IMR-90 (cell line): ENCODE measurements around the gene CNOT6. TPM values are rescaled to one million over a fixed set of nuclear protein-coding genes. Genes with fewer than 3 reads are reported as not detected.

ENCODE experiments used
- ATAC-seq: fragments of 200-7000 bp; cut with Tn5 transposase; 2 replicates; pipeline ENCODE4 v1.9.1; 2020; ENCODE audit warnings: low read depth, mild to moderate bottlenecking, moderate library complexity
- BruUV-seq: library from RNA; stranded (reverse); fragments of 400-500 nt; replicated peaks from 2 replicates; lab custom pipeline; 2021; lab: Mats Ljungman, UMichigan
- CTCF ChIA-PET: fragments of 300-600 bp; formaldehyde crosslinking; extraction: SDS; loops from one replicate; lab custom pipeline; 2021; ENCODE audit warnings: antibody characterized with exemption; lab: Yijun Ruan, JAX
- POLR2A ChIA-PET: fragments of 300-600 bp; sonication (Branson Sonifier 250); formaldehyde crosslinking; loops from one replicate; lab custom pipeline; 2022; ENCODE audit warnings: antibody characterized with exemption; ENCODE audit not compliant: unreplicated experiment; lab: Charles Lee
- DNase-seq: peaks from one replicate; pipeline ENCODE4 v3.0.0; 2013
- H2AFZ ChIP-seq: replicated peaks from 2 replicates; pipeline ENCODE3; 2013; ENCODE audit warnings: low read length, mild to moderate bottlenecking; ENCODE audit not compliant: poor library complexity
- H2AK5ac ChIP-seq: 2 replicates; pipeline ENCODE4 v1.6.1; 2013; ENCODE audit warnings: low read depth, low read length, inconsistent platforms
- H2AK9ac ChIP-seq: replicated peaks from 2 replicates; pipeline ENCODE3; 2013; ENCODE audit warnings: mild to moderate bottlenecking, low read depth, low read length, moderate library complexity; ENCODE audit not compliant: poor library complexity
- H2BK120ac ChIP-seq: 2 replicates; pipeline ENCODE4 v1.6.1; 2013; ENCODE audit warnings: low read depth, low read length, inconsistent platforms
- H2BK15ac ChIP-seq: 3 replicates; pipeline ENCODE4 v1.6.1; 2013; ENCODE audit warnings: low read depth, low read length, inconsistent platforms
- H2BK20ac ChIP-seq: 2 replicates; pipeline ENCODE4 v1.6.1; 2013; ENCODE audit warnings: low read depth, mild to moderate bottlenecking, inconsistent platforms, low read length, moderate library complexity
- H2BK5ac ChIP-seq: 2 replicates; pipeline ENCODE4 v1.6.1; 2013; ENCODE audit warnings: mild to moderate bottlenecking, low read depth, low read length, inconsistent platforms; ENCODE audit not compliant: poor library complexity, severe bottlenecking
- H3K14ac ChIP-seq: replicated peaks from 2 replicates; pipeline ENCODE4 v1.6.1; 2013; ENCODE audit warnings: low read depth, low read length, inconsistent platforms
- H3K18ac ChIP-seq: 2 replicates; pipeline ENCODE4 v1.6.1; 2013; ENCODE audit warnings: low read depth, low read length, control low read depth
- H3K23ac ChIP-seq: 2 replicates; pipeline ENCODE4 v1.6.1; 2013; ENCODE audit warnings: low read depth, low read length, inconsistent platforms
- H3K27ac ChIP-seq: 2 replicates; pipeline ENCODE4 v1.5.1; 2013; ENCODE audit warnings: mild to moderate bottlenecking, control low read depth, low read length; ENCODE audit not compliant: insufficient read depth
- H3K27me3 ChIP-seq: 2 replicates; pipeline ENCODE4 v1.6.1; 2013; ENCODE audit warnings: low read length; ENCODE audit not compliant: control insufficient read depth, insufficient read depth
- H3K36me3 ChIP-seq: 2 replicates; pipeline ENCODE4 v1.6.1; 2013; ENCODE audit warnings: low read length, mixed read lengths; ENCODE audit not compliant: control insufficient read depth, insufficient read depth
- H3K4ac ChIP-seq: 2 replicates; pipeline ENCODE4 v1.6.1; 2013; ENCODE audit warnings: low read depth, low read length, inconsistent platforms
- H3K4me1 ChIP-seq: 2 replicates; pipeline ENCODE4 v1.6.1; 2013; ENCODE audit warnings: low read length, mixed read lengths; ENCODE audit not compliant: control insufficient read depth, insufficient read depth
- H3K4me2 ChIP-seq: 2 replicates; pipeline ENCODE4 v1.6.1; 2013; ENCODE audit warnings: low read depth, mild to moderate bottlenecking, control low read depth, low read length, moderate library complexity
- H3K4me3 ChIP-seq: 2 replicates; pipeline ENCODE4 v1.5.1; 2013; ENCODE audit warnings: low read depth, mild to moderate bottlenecking, control low read depth, low read length, moderate library complexity; ENCODE audit not compliant: insufficient read depth
- H3K56ac ChIP-seq: 2 replicates; pipeline ENCODE4 v1.6.1; 2013; ENCODE audit warnings: low read length, inconsistent platforms; ENCODE audit not compliant: insufficient read depth; ENCODE audit errors: extremely low read depth
- H3K79me1 ChIP-seq, 2 experiments: 2 replicates each; pipeline ENCODE4 v1.6.1; 2013; ENCODE audit warnings: low read length in 2 of 2, inconsistent platforms in 1 of 2, low read depth in 1 of 2
- H3K9ac ChIP-seq: 2 replicates; pipeline ENCODE4 v1.6.1; 2013; ENCODE audit warnings: low read depth, low read length, control low read depth
- H3K9me1 ChIP-seq: 2 replicates; pipeline ENCODE4 v1.6.1; 2013; ENCODE audit warnings: low read length, inconsistent platforms; ENCODE audit not compliant: insufficient read depth
- H3K9me3 ChIP-seq: 2 replicates; pipeline ENCODE4 v1.6.1; 2013; ENCODE audit warnings: low read length; ENCODE audit not compliant: control insufficient read depth, insufficient read depth
- H4K20me1 ChIP-seq: 2 replicates; pipeline ENCODE4 v1.6.1; 2013; ENCODE audit warnings: low read length, inconsistent platforms; ENCODE audit not compliant: insufficient read depth
- H4K5ac ChIP-seq: 2 replicates; pipeline ENCODE4 v1.6.1; 2013; ENCODE audit warnings: mild to moderate bottlenecking, low read depth, low read length, control low read depth
- H4K8ac ChIP-seq, 2 experiments: 2 replicates each; pipeline ENCODE4 v1.6.1; 2013; ENCODE audit warnings: low read depth in 2 of 2, low read length in 2 of 2, control low read depth in 1 of 2, inconsistent platforms in 1 of 2
- H4K91ac ChIP-seq: 2 replicates; pipeline ENCODE4 v1.6.1; 2013; ENCODE audit warnings: low read depth, low read length, inconsistent platforms; ENCODE audit not compliant: insufficient read depth
- CEBPB ChIP-seq: IDR thresholded peaks from 2 replicates; pipeline ENCODE4 v1.6.1; 2012; ENCODE audit warnings: low read depth, low read length, improper control_type of control experiment
- CHD1 ChIP-seq: IDR thresholded peaks from 2 replicates; pipeline ENCODE4 v1.6.1; 2012; ENCODE audit warnings: low read depth, low read length, improper control_type of control experiment
- FOS ChIP-seq: fragments of 150-350 bp; IDR thresholded peaks from 2 replicates; pipeline ENCODE4 v1.6.1; 2016; ENCODE audit warnings: low read depth, low read length
- MAFK ChIP-seq: IDR thresholded peaks from 2 replicates; pipeline ENCODE4 v1.6.1; 2012; ENCODE audit warnings: low read depth, low read length, improper control_type of control experiment
- MXI1 ChIP-seq: IDR thresholded peaks from 2 replicates; pipeline ENCODE4 v1.6.1; 2012; ENCODE audit warnings: low read depth, mild to moderate bottlenecking, low read length, moderate library complexity, borderline replicate concordance
- NFE2L2 ChIP-seq: fragments of 150-350 bp; IDR thresholded peaks from 2 replicates; pipeline ENCODE4 v1.6.1; 2016; ENCODE audit warnings: low read depth, mild to moderate bottlenecking, low read length
- POLR2A ChIP-seq: IDR thresholded peaks from 2 replicates; pipeline ENCODE4 v1.6.1; 2012; ENCODE audit warnings: mild to moderate bottlenecking, low read depth, low read length
- RAD21 ChIP-seq: IDR thresholded peaks from 2 replicates; pipeline ENCODE4 v1.6.1; 2012; ENCODE audit warnings: low read length, improper control_type of control experiment
- SMC3 ChIP-seq: fragments of 150-350 bp; IDR thresholded peaks from 2 replicates; pipeline ENCODE4 v1.6.1; 2016; ENCODE audit warnings: low read depth, mild to moderate bottlenecking, antibody characterized with exemption, low read length, moderate library complexity
- USF2 ChIP-seq: fragments of 150-350 bp; IDR thresholded peaks from 2 replicates; pipeline ENCODE4 v1.6.1; 2017; ENCODE audit warnings: mild to moderate bottlenecking, antibody characterized with exemption, low read length, low read depth
- WGBS, 2 experiments: methylation state at CpG; one replicate each; pipeline versions ENCODE4 v1.1.5 to v1.1.7; 2013; ENCODE audit warnings: missing lambda C conversion rate in 2 of 2; ENCODE audit not compliant: insufficient read length in 1 of 2; ENCODE audit errors: extremely low coverage in 2 of 2; 5-methylcytosine and 5-hydroxymethylcytosine counted together
- dilution Hi-C: fragments of 300-500 bp; cut with HindIII; formaldehyde crosslinking; loops from one replicate; pipeline ENCODE4 v1.14.3; 2018; ENCODE audit warnings: low sequenced_read_pairs; ENCODE audit not compliant: unreplicated experiment
- in situ Hi-C: fragments of 300-500 bp; cut with MboI; formaldehyde crosslinking; loops from 3 replicates; pipeline ENCODE4 v1.14.3; 2019; ENCODE audit warnings: low sequenced_read_pairs, inconsistent platforms, mixed read lengths
- intact Hi-C: fragments of 100-400 bp; cut with micrococcal nuclease; formaldehyde crosslinking; loops from 2 replicates; pipeline ENCODE4 v1.10.0; 2022
- polyA plus RNA-seq, 3 experiments: library from polyadenylated mRNA; depleted of rRNA; stranded (reverse); fragments of >200 nt; gene quantifications; 2 replicates each; pipeline ENCODE4 v1.2.3, GENCODE V29; 2012; ENCODE audit warnings: low replicate concordance in 1 of 3
- total RNA-seq: library from RNA; depleted of rRNA; stranded (reverse); fragments of >200 nt; gene quantifications from 2 replicates; pipeline ENCODE4 v1.2.3, GENCODE V29; 2012
- TF ChIP-seq, protein P1 (sequence below): fragments of 150-350 bp; IDR thresholded peaks from 2 replicates; pipeline ENCODE4 v1.6.1; 2016; ENCODE audit warnings: low read depth, mild to moderate bottlenecking, low read length, moderate library complexity, borderline replicate concordance
- TF ChIP-seq, protein P2 (sequence below): conservative IDR thresholded peaks from 2 replicates; pipeline ENCODE4 v1.5.1; 2012; ENCODE audit warnings: mild to moderate bottlenecking, low read depth, low read length, improper control_type of control experiment

CNOT6 gene
- total and polyA plus RNA-seq, 2 of the 4 experiments (the other 2 are of a cell fraction), result 9.7 to 10.8 TPM

GRCh38 chr5:180464603-180464970 lies 29.6 kb upstream of the CNOT6 start:
- Histone ChIP-seq H4K20me1 (no peaks in the 10 kb centered on the region), H3K4me1 (no peaks in the 10 kb centered on the region), H2BK20ac (no peak overlapping the region), H3K4me2 (no peak overlapping the region), H4K91ac (no peak overlapping the region), H3K18ac (no peak overlapping the region), H3K36me3 (no peaks in the 10 kb centered on the region), H3K27ac (no peak overlapping the region), H3K4me3 (no peak overlapping the region), H3K23ac (no peak overlapping the region), H3K27me3 (peaks cover 2% of the 10 kb centered on the region; the same call in 1 of the 2 replicates), H3K56ac (no peak overlapping the region), H2AFZ (no peak overlapping the region), H3K9me3 (peaks cover 9% of the 10 kb centered on the region), H3K9me1 (no peaks in the 10 kb centered on the region), H2AK9ac (no peak overlapping the region), H4K5ac (no peak overlapping the region), H3K9ac (no peak overlapping the region), H2BK120ac (no peak overlapping the region), H4K8ac (no peak overlapping the region), H2BK15ac (no peak overlapping the region), H2AK5ac (no peak overlapping the region), H2BK5ac (no peak overlapping the region), H3K14ac (no peak overlapping the region), H3K4ac (no peak overlapping the region), H3K79me1 (no peaks in the 10 kb centered on the region)
- ATAC-seq (no peak), DNase-seq (no peak)
- no TSS peak for BruUV-seq
- dilution Hi-C loops, result no loop called here
- TF ChIP-seq, protein P1, sequence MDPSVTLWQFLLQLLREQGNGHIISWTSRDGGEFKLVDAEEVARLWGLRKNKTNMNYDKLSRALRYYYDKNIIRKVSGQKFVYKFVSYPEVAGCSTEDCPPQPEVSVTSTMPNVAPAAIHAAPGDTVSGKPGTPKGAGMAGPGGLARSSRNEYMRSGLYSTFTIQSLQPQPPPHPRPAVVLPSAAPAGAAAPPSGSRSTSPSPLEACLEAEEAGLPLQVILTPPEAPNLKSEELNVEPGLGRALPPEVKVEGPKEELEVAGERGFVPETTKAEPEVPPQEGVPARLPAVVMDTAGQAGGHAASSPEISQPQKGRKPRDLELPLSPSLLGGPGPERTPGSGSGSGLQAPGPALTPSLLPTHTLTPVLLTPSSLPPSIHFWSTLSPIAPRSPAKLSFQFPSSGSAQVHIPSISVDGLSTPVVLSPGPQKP, result no peak
- TF ChIP-seq, protein P2, sequence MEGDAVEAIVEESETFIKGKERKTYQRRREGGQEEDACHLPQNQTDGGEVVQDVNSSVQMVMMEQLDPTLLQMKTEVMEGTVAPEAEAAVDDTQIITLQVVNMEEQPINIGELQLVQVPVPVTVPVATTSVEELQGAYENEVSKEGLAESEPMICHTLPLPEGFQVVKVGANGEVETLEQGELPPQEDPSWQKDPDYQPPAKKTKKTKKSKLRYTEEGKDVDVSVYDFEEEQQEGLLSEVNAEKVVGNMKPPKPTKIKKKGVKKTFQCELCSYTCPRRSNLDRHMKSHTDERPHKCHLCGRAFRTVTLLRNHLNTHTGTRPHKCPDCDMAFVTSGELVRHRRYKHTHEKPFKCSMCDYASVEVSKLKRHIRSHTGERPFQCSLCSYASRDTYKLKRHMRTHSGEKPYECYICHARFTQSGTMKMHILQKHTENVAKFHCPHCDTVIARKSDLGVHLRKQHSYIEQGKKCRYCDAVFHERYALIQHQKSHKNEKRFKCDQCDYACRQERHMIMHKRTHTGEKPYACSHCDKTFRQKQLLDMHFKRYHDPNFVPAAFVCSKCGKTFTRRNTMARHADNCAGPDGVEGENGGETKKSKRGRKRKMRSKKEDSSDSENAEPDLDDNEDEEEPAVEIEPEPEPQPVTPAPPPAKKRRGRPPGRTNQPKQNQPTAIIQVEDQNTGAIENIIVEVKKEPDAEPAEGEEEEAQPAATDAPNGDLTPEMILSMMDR, result no peak
- TF ChIP-seq MXI1 (no peak), FOS (no peak), USF2 (no peak), POLR2A (no peak), RAD21 (no peak), MAFK (no peak), CHD1 (no peak), NFE2L2 (no peak), CEBPB (no peak), SMC3 (no peak)
- CTCF ChIA-PET, result interaction anchor here (1.5 kb wide), 1 partner anchor 171 kb away, joined by 3 read pairs; no protein-coding TSS in a partner anchor
- in situ Hi-C loops, result loop anchor here (25.0 kb wide), 1 partner anchor 327 kb away; no protein-coding TSS in a partner anchor
- POLR2A ChIA-PET, result no interaction called here
- WGBS, 2 experiments, result no CpG with 5 or more reads among the region's 5 CpGs
- intact Hi-C loops, result no loop called here
